SK-N-SH (cell line): ENCODE measurements around the gene TACSTD2. TPM values are rescaled to one million over a fixed set of nuclear protein-coding genes. Genes with fewer than 3 reads are reported as not detected.

Experiments
- CTCF ChIA-PET: fragments of 300-600, 350-600 bp; formaldehyde crosslinking; extraction: SDS; loops from one replicate; lab custom pipeline; 2021; lab: Yijun Ruan, JAX
- POLR2A ChIA-PET: fragments of 350-600 bp; sonication (Branson Sonifier 250); formaldehyde crosslinking; extraction: SDS; loops from one replicate; lab custom pipeline; 2020; ENCODE audit warnings: antibody characterized with exemption, inconsistent platforms; lab: Yijun Ruan, JAX
- DNase-seq: peaks from one replicate; pipeline ENCODE4 v3.0.0; 2012
- H2AFZ ChIP-seq: fragments of 200-600 bp; sonication (generic); 2 replicates; pipeline ENCODE4 v1.8.1; 2016; ENCODE audit warnings: antibody characterized with exemption, mild to moderate bottlenecking, low read depth
- H3F3A ChIP-seq: fragments of 200-600 bp; sonication (generic); replicated peaks from 2 replicates; pipeline ENCODE3; 2016; ENCODE audit warnings: antibody characterized with exemption, mild to moderate bottlenecking; ENCODE audit not compliant: insufficient read depth
- H3K27ac ChIP-seq, 2 experiments: fragments of 200-500 bp in 1 of 2; fragments of 200-600 bp in 1 of 2; sonication (Bioruptor generic) in 1 of 2; sonication (generic), shearing (Covaris generic) in 1 of 2; 2 replicates each; pipeline versions ENCODE4 v1.5.1 to v1.6.1; 2014 to 2016; ENCODE audit warnings: low read depth in 2 of 2, inconsistent platforms in 1 of 2, low read length in 1 of 2, mild to moderate bottlenecking in 1 of 2, mixed read lengths in 1 of 2
- H3K27me3 ChIP-seq: fragments of 200-600 bp; sonication (generic), shearing (Covaris generic); 2 replicates; pipeline ENCODE4 v1.6.1; 2016; ENCODE audit warnings: mixed run types; ENCODE audit not compliant: insufficient read depth
- H3K36me3 ChIP-seq, 2 experiments: fragments of 200-500 bp in 1 of 2; fragments of 200-600 bp in 1 of 2; sonication (Bioruptor generic) in 1 of 2; sonication (generic) in 1 of 2; replicated peaks in 1 of 2; 2 replicates each; pipeline versions ENCODE3 to v1.5.1; 2014 to 2016; ENCODE audit warnings: low read length in 1 of 2, mild to moderate bottlenecking in 1 of 2; ENCODE audit not compliant: insufficient read depth in 2 of 2, control insufficient read depth in 1 of 2
- H3K4me1 ChIP-seq, 2 experiments: fragments of 200-500 bp in 1 of 2; fragments of 200-600 bp in 1 of 2; sonication (Bioruptor generic) in 1 of 2; sonication (generic), shearing (Covaris generic) in 1 of 2; 2 replicates each; pipeline versions ENCODE4 v1.5.1 to v1.6.1; 2014 to 2016; ENCODE audit warnings: low read depth in 1 of 2, low read length in 1 of 2, mixed run types in 1 of 2; ENCODE audit not compliant: insufficient read depth in 2 of 2, control insufficient read depth in 1 of 2
- H3K4me2 ChIP-seq: fragments of 200-600 bp; sonication (generic), shearing (Covaris generic); 2 replicates; pipeline ENCODE4 v1.6.1; 2017; ENCODE audit warnings: mixed run types
- H3K4me3 ChIP-seq, 2 experiments: fragments of 200-500 bp in 1 of 2; fragments of 200-600 bp in 1 of 2; sonication (Bioruptor generic) in 1 of 2; sonication (generic), shearing (Covaris generic) in 1 of 2; 2 replicates each; pipeline versions ENCODE4 v1.5.1 to v1.8.1; 2014 to 2016; ENCODE audit warnings: low read depth in 2 of 2, inconsistent platforms in 1 of 2, low read length in 1 of 2, mild to moderate bottlenecking in 1 of 2, mixed read lengths in 1 of 2, moderate library complexity in 1 of 2
- H3K79me2 ChIP-seq: fragments of 200-600 bp; sonication (generic); 2 replicates; pipeline ENCODE4 v1.8.1; 2017; ENCODE audit warnings: mild to moderate bottlenecking; ENCODE audit not compliant: insufficient read depth
- H3K9ac ChIP-seq: fragments of 200-600 bp; sonication (generic); 2 replicates; pipeline ENCODE4 v1.6.1; 2017; ENCODE audit warnings: mixed run types
- H3K9me2 ChIP-seq: fragments of 200-600 bp; sonication (generic); 2 replicates; pipeline ENCODE4 v1.6.1; 2017; ENCODE audit warnings: mixed run types
- H3K9me3 ChIP-seq: fragments of 200-600 bp; sonication (generic); 2 replicates; pipeline ENCODE4 v1.6.1; 2017; ENCODE audit warnings: mixed run types, mild to moderate bottlenecking, moderate library complexity
- H4K20me1 ChIP-seq: fragments of 200-600 bp; sonication (generic); 2 replicates; pipeline ENCODE4 v1.6.1; 2017; ENCODE audit warnings: mild to moderate bottlenecking, mixed run types; ENCODE audit not compliant: insufficient read depth
- CHD2 ChIP-seq: fragments of 150-350 bp; IDR thresholded peaks from 2 replicates; pipeline ENCODE4 v1.6.1; 2018; ENCODE audit warnings: low read length; ENCODE audit not compliant: partially characterized antibody
- EP300 ChIP-seq, 2 experiments: IDR thresholded peaks; 2 replicates each; pipeline versions ENCODE4 v1.4.0 to v1.6.1; 2012; ENCODE audit warnings: borderline replicate concordance in 1 of 2, low read depth in 1 of 2, low read length in 1 of 2
- EZH2phosphoT487 ChIP-seq: fragments of 200-600 bp; sonication (generic); IDR thresholded peaks from 2 replicates; pipeline ENCODE4 v1.6.1; 2017; ENCODE audit warnings: low read depth, mixed run types, mild to moderate bottlenecking, antibody characterized with exemption, moderate library complexity, borderline replicate concordance
- FOSL2 ChIP-seq: IDR thresholded peaks from 2 replicates; pipeline ENCODE4 v1.4.0; 2012; ENCODE audit warnings: low read depth, mild to moderate bottlenecking, moderate library complexity, borderline replicate concordance
- FOXJ3 ChIP-seq: sonication (generic); formaldehyde crosslinking; IDR thresholded peaks from 2 replicates; pipeline ENCODE4 v1.5.1; 2020; ENCODE audit warnings: mild to moderate bottlenecking, missing genetic modification reagents
- FOXM1 ChIP-seq: IDR thresholded peaks from 2 replicates; pipeline ENCODE4 v1.4.0; 2012; ENCODE audit warnings: low read depth, mild to moderate bottlenecking
- GABPA ChIP-seq: IDR thresholded peaks from 2 replicates; pipeline ENCODE4 v1.4.0; 2012; ENCODE audit warnings: low read depth, mild to moderate bottlenecking
- GATA2 ChIP-seq: sonication (generic); formaldehyde crosslinking; IDR thresholded peaks from 2 replicates; pipeline ENCODE4 v1.5.0; 2020; ENCODE audit warnings: mild to moderate bottlenecking, missing genetic modification reagents
- MEF2A ChIP-seq: IDR thresholded peaks from 2 replicates; pipeline ENCODE4 v1.4.0; 2012; ENCODE audit warnings: low read depth, borderline replicate concordance
- MXI1 ChIP-seq: IDR thresholded peaks from 2 replicates; pipeline ENCODE4 v1.6.1; 2012; ENCODE audit warnings: mild to moderate bottlenecking, low read depth, low read length, improper control_type of control experiment
- NFIC ChIP-seq: IDR thresholded peaks from 2 replicates; pipeline ENCODE4 v1.4.0; 2012; ENCODE audit warnings: borderline replicate concordance
- NRF1 ChIP-seq: IDR thresholded peaks from 2 replicates; pipeline ENCODE4 v1.6.1; 2012; ENCODE audit warnings: low read depth, mild to moderate bottlenecking, low read length
- POLR2AphosphoS5 ChIP-seq: IDR thresholded peaks from 2 replicates; pipeline ENCODE4 v1.6.1; 2012; ENCODE audit warnings: low read depth, low read length
- RCOR1 ChIP-seq: fragments of 150-350 bp; IDR thresholded peaks from 2 replicates; pipeline ENCODE4 v1.6.1; 2017; ENCODE audit warnings: antibody characterized with exemption, low read length
- RXRA ChIP-seq: IDR thresholded peaks from 2 replicates; pipeline ENCODE4 v1.4.0; 2012; ENCODE audit warnings: low read depth, mild to moderate bottlenecking, borderline replicate concordance
- TCF12 ChIP-seq: IDR thresholded peaks from 2 replicates; pipeline ENCODE4 v1.4.0; 2012
- TEAD4 ChIP-seq: IDR thresholded peaks from 2 replicates; pipeline ENCODE4 v1.4.0; 2012; ENCODE audit warnings: mild to moderate bottlenecking, borderline replicate concordance; ENCODE audit not compliant: insufficient read depth
- WGBS: methylation state at CpG from one replicate; pipeline ENCODE4 v1.1.6; 2017; ENCODE audit warnings: low lambda C conversion rate; 5-methylcytosine and 5-hydroxymethylcytosine counted together
- polyA plus RNA-seq, 3 experiments: library from polyadenylated mRNA; depleted of rRNA; stranded (reverse); fragments of >200 nt; gene quantifications; 2 replicates each; pipeline ENCODE4 v1.2.3, GENCODE V29; 2012

Gene TACSTD2
- polyA plus RNA-seq, 1 of the 3 experiments (the other 2 are of a cell fraction) = 0.02 TPM

- Histone ChIP-seq H3K9me2 (no peaks in the 10 kb centered on the region), H3K4me1 (peaks cover 0 to 5% of the 10 kb centered on the region in 2 experiments; a peak in 2 of 4 replicates), H4K20me1 (no peaks in the 10 kb centered on the region), H3K4me2 (no peak overlapping the region), H3K4me3 (no peak overlapping the region), H3F3A (peaks cover 4% of the 10 kb centered on the region), H3K9ac (no peak overlapping the region), H3K9me3 (no peaks in the 10 kb centered on the region), H3K27me3 (no peaks in the 10 kb centered on the region), H3K79me2 (no peaks in the 10 kb centered on the region), H3K36me3 (no peaks in the 10 kb centered on the region), H2AFZ (no peak overlapping the region), H3K27ac (no peak overlapping the region)
- 73% methylated on average over 5 of the region's 6 CpGs for WGBS
- POLR2A ChIA-PET = no interaction called here
- CTCF ChIA-PET = interaction anchor here (0.8 kb wide), 2 partner anchors 12 to 51 kb away, joined by 3 read pairs; partner anchors contain the start of gene OMA1
- no peak for DNase-seq
- TF ChIP-seq TEAD4 (no peak), EP300 (IDR thresholded peaks at IDR 0.05; ENCODE audit: borderline replicate concordance in 1 of 2, low read depth in 1 of 2, low read length in 1 of 2) (no peak), NFIC (no peak), FOXM1 (no peak), FOXJ3 (CRISPR knock-in tag) (no peak), GATA2 (no peak), EZH2phosphoT487 (no peak)
Observed at GRCh38 chr1:58597996-58598395, 20.9 kb upstream of the TACSTD2 start.

- H2AFZ ChIP-seq = no peak overlapping the region
- POLR2A ChIA-PET = no interaction called here
Observed at GRCh38 chr1:58597076-58597475, 20.0 kb upstream of the TACSTD2 start.

GRCh38 chr1:58596631-58597052 is 19.6 kb upstream of the TACSTD2 start:
- Histone ChIP-seq H3K9ac (no peak overlapping the region), H3K9me3 (no peaks in the 10 kb centered on the region), H3K79me2 (no peaks in the 10 kb centered on the region), H3K4me2 (no peak overlapping the region; the same call in 1 of the 2 replicates), H3F3A (peaks cover 10% of the 10 kb centered on the region), H3K9me2 (no peaks in the 10 kb centered on the region), H3K4me3 (no peak overlapping the region), H3K36me3 (no peaks in the 10 kb centered on the region), H3K27me3 (no peaks in the 10 kb centered on the region), H3K27ac (no peak overlapping the region; a peak in 1 of 4 replicates), H2AFZ (no peak overlapping the region), H4K20me1 (no peaks in the 10 kb centered on the region), H3K4me1 (peaks cover 5 to 8% of the 10 kb centered on the region in 2 experiments; a peak in 3 of 4 replicates)
- ChIA-PET POLR2A (no interaction called here), CTCF (interaction anchor here (1.2 kb wide), 1 partner anchor 9 kb away, joined by 3 read pairs; no protein-coding TSS in a partner anchor)
- no peak for DNase-seq
- 39% methylated on average over 3 of the region's 4 CpGs for WGBS
- TF ChIP-seq NRF1 = no peak
- TF ChIP-seq CHD2 = no peak
- no peak for TF ChIP-seq FOSL2
- TF ChIP-seq TCF12 = no peak
- no peak for TF ChIP-seq MXI1
- no peak for TF ChIP-seq POLR2AphosphoS5
- no peak for TF ChIP-seq RXRA
- no peak for TF ChIP-seq EZH2phosphoT487
- TF ChIP-seq NFIC = no peak
- no peak for TF ChIP-seq FOXJ3 (CRISPR knock-in tag)

More at GRCh38 chr1:58597076-58597475, 20.0 kb upstream of the TACSTD2 start:
- Histone ChIP-seq H3F3A (peaks cover 8% of the 10 kb centered on the region), H3K27me3 (no peaks in the 10 kb centered on the region), H3K79me2 (no peaks in the 10 kb centered on the region), H3K36me3 (no peaks in the 10 kb centered on the region), H3K4me3 (no peak overlapping the region), H3K9ac (no peak overlapping the region), H3K9me2 (no peaks in the 10 kb centered on the region), H4K20me1 (no peaks in the 10 kb centered on the region), H3K27ac (no peak overlapping the region; a peak in 1 of 4 replicates), H3K4me2 (no peak overlapping the region; the same call in 1 of the 2 replicates), H3K9me3 (no peaks in the 10 kb centered on the region), H3K4me1 (peaks cover 5 to 8% of the 10 kb centered on the region in 2 experiments; a peak in 3 of 4 replicates)
- TF ChIP-seq EP300 (IDR thresholded peaks at IDR 0.05; ENCODE audit: borderline replicate concordance in 1 of 2, low read depth in 1 of 2, low read length in 1 of 2) = no peak
- no peak for TF ChIP-seq CHD2
- TF ChIP-seq NFIC = no peak
- TF ChIP-seq GABPA = no peak
- TF ChIP-seq RCOR1 = no peak
- TF ChIP-seq MEF2A = no peak
- no peak for TF ChIP-seq RXRA
- DNase-seq = no peak
- WGBS = 67% methylated on average over 9 of the region's 9 CpGs
- CTCF ChIA-PET = no interaction called here
